Loucy (cell line): ENCODE data around the gene ZNF181.

Source experiments
- H2AFZ ChIP-seq: fragments of 200-600 bp; sonication (generic); 2 replicates; pipeline ENCODE4 v1.6.0; 2016; ENCODE audit warnings: antibody characterized with exemption, mild to moderate bottlenecking, low read length, moderate library complexity
- H3F3A ChIP-seq: fragments of 200-600 bp; 2 replicates; pipeline ENCODE4 v1.6.0; 2016; ENCODE audit warnings: antibody characterized with exemption, low read depth, mild to moderate bottlenecking
- H3K27me3 ChIP-seq: fragments of 200-600 bp; sonication (generic); 2 replicates; pipeline ENCODE4 v1.6.1; 2014; ENCODE audit warnings: low read length, mild to moderate bottlenecking; ENCODE audit not compliant: insufficient read depth, poor library complexity, severe bottlenecking
- H3K36me3 ChIP-seq: fragments of 200-600 bp; sonication (generic); 2 replicates; pipeline ENCODE4 v1.6.1; 2016; ENCODE audit warnings: low read length; ENCODE audit not compliant: insufficient read depth
- H3K4me1 ChIP-seq: fragments of 200-600 bp; sonication (generic); 2 replicates; pipeline ENCODE4 v1.5.1; 2014; ENCODE audit warnings: low read length, mild to moderate bottlenecking; ENCODE audit not compliant: insufficient read depth, poor library complexity, severe bottlenecking
- H3K4me2 ChIP-seq: fragments of 200-600 bp; sonication (generic); 2 replicates; pipeline ENCODE4 v1.6.0; 2014; ENCODE audit warnings: antibody characterized with exemption, low read length, low read depth, mild to moderate bottlenecking; ENCODE audit not compliant: poor library complexity, severe bottlenecking
- H3K4me3 ChIP-seq: fragments of 200-600 bp; sonication (generic); 2 replicates; pipeline ENCODE4 v1.5.1; 2014; ENCODE audit warnings: low read length, mild to moderate bottlenecking, mixed read lengths; ENCODE audit not compliant: poor library complexity, severe bottlenecking
- H3K79me2 ChIP-seq: fragments of 200-600 bp; sonication (generic); 2 replicates; pipeline ENCODE4 v1.6.1; 2014; ENCODE audit warnings: low read length; ENCODE audit not compliant: insufficient read depth
- H3K9ac ChIP-seq: fragments of 200-600 bp; sonication (generic); 2 replicates; pipeline ENCODE4 v1.6.0; 2014; ENCODE audit warnings: mild to moderate bottlenecking, low read depth, low read length, moderate library complexity; ENCODE audit not compliant: poor library complexity, severe bottlenecking
- H3K9me2 ChIP-seq: fragments of 200-600 bp; sonication (generic); replicated peaks from 2 replicates; pipeline ENCODE4 v1.6.1; 2016; ENCODE audit warnings: low read depth, low read length, mixed read lengths
- H3K9me3 ChIP-seq: fragments of 200-600 bp; sonication (generic); 2 replicates; pipeline ENCODE4 v1.6.1; 2014; ENCODE audit warnings: mild to moderate bottlenecking, antibody characterized with exemption, low read length, low read depth; ENCODE audit not compliant: insufficient read depth
- H4K20me1 ChIP-seq: fragments of 200-600 bp; sonication (generic); 2 replicates; pipeline ENCODE4 v1.6.0; 2014; ENCODE audit warnings: antibody characterized with exemption, low read length, mild to moderate bottlenecking; ENCODE audit not compliant: insufficient read depth, poor library complexity, severe bottlenecking
- CTCF ChIP-seq: fragments of 200-600 bp; sonication (generic); conservative IDR thresholded peaks from 2 replicates; pipeline ENCODE4 v1.5.1; 2014; ENCODE audit warnings: mild to moderate bottlenecking, antibody characterized with exemption, low read length
- EZH2phosphoT487 ChIP-seq: fragments of 200-600 bp; IDR thresholded peaks from 2 replicates; pipeline ENCODE4 v1.6.1; 2018; ENCODE audit warnings: antibody characterized with exemption, mild to moderate bottlenecking, moderate library complexity, borderline replicate concordance

ZNF181 gene

GRCh38 chr19:34772697-34773554 lies 38.9 kb downstream of the ZNF181 start, which contains the start of gene ZNF599:
TSS of gene ZNF599 (minus strand) at chr19:34773215. CDS start at chr19:34772841, 374 bp downstream.
- Histone ChIP-seq H3K9ac (peak within 1 kb of the TSS; percentile 77), H3K9me3 (no peaks in the 10 kb centered on the region), H3K4me3 (peak within 1 kb of the TSS; percentile 85), H2AFZ (peak within 1 kb of the TSS; percentile 97), H3K36me3 (no peaks in the 10 kb centered on the region), H3K27me3 (no peaks in the 10 kb centered on the region), H3K4me2 (peak within 1 kb of the TSS; percentile 79), H4K20me1 (no peaks in the 10 kb centered on the region), H3K4me1 (peaks cover 9% of the 10 kb centered on the region), H3K79me2 (no peaks in the 10 kb centered on the region), H3K9me2 (no peaks in the 10 kb centered on the region), H3F3A (no peaks in the 10 kb centered on the region)
- TF ChIP-seq EZH2phosphoT487, result no peak
- no peak for TF ChIP-seq CTCF

GRCh38 chr19:34773555-34773864 lies 39.5 kb downstream of the ZNF181 start:
- H3K9ac ChIP-seq, result no peak overlapping the region
- H3K4me2 ChIP-seq, result peak overlapping the region; percentile 79
- no peaks in the 10 kb centered on the region for H3F3A ChIP-seq
- no peaks in the 10 kb centered on the region for H3K9me2 ChIP-seq
- no peaks in the 10 kb centered on the region for H3K36me3 ChIP-seq
- peak overlapping the region; percentile 97 for H2AFZ ChIP-seq
- peaks cover 9% of the 10 kb centered on the region for H3K4me1 ChIP-seq
- TF ChIP-seq CTCF, result no peak
- TF ChIP-seq EZH2phosphoT487, result no peak
- no peaks in the 10 kb centered on the region for H3K27me3 ChIP-seq
- peak overlapping the region; percentile 85 for H3K4me3 ChIP-seq
- no peaks in the 10 kb centered on the region for H4K20me1 ChIP-seq
- H3K9me3 ChIP-seq, result no peaks in the 10 kb centered on the region
- no peaks in the 10 kb centered on the region for H3K79me2 ChIP-seq

GRCh38 chr19:34774857-34775256 lies 40.8 kb downstream of the ZNF181 start:
- Histone ChIP-seq H4K20me1 (no peaks in the 10 kb centered on the region), H2AFZ (no peak overlapping the region), H3K79me2 (no peaks in the 10 kb centered on the region), H3F3A (no peaks in the 10 kb centered on the region), H3K27me3 (no peaks in the 10 kb centered on the region), H3K9me3 (no peaks in the 10 kb centered on the region), H3K4me3 (no peak overlapping the region), H3K9me2 (no peaks in the 10 kb centered on the region), H3K9ac (no peak overlapping the region), H3K36me3 (no peaks in the 10 kb centered on the region), H3K4me2 (no peak overlapping the region), H3K4me1 (peaks cover 9% of the 10 kb centered on the region)
- TF ChIP-seq CTCF (no peak), EZH2phosphoT487 (no peak)
